Activated CD4-positive, alpha-beta T cell treated with anti-CD3 and anti-CD28 coated beads for 36 hours (primary cell): Measurements from ENCODE around the gene LYSMD1. TPM values are rescaled to one million over a fixed set of nuclear protein-coding genes. Genes with fewer than 3 reads are reported as not detected.
A peak's percentile ranks its signal among the peaks of the same experiment; 100 is the strongest.

ENCODE experiments used
- ATAC-seq: fragments of 200-7000 bp; cut with Tn5 transposase; one replicate; pipeline ENCODE4 v1.10.0; 2021; ENCODE audit warnings: mild to moderate bottlenecking, moderate library complexity
- CTCF ChIA-PET: fragments of 350-600 bp; sonication (Branson Sonifier 250); formaldehyde crosslinking; loops from one replicate; lab custom pipeline; 2021; ENCODE audit warnings: antibody characterized with exemption; lab: Charles Lee
- POLR2A ChIA-PET: fragments of 350-600 bp; sonication (Branson Sonifier 250); formaldehyde crosslinking; loops from one replicate; lab custom pipeline; 2021; ENCODE audit warnings: antibody characterized with exemption, inconsistent platforms; lab: Charles Lee
- DNase-seq: peaks from one replicate; pipeline ENCODE4 v3.0.0-alpha.2; 2020
- H3K27ac Mint-ChIP-seq: one replicate; pipeline ENCODE4 v1.8.0; 2021; ENCODE audit warnings: mixed read lengths
- H3K27me3 Mint-ChIP-seq: one replicate; pipeline ENCODE4 v1.8.0; 2021; ENCODE audit warnings: mixed read lengths
- H3K36me3 Mint-ChIP-seq: one replicate; pipeline ENCODE4 v1.8.0; 2021; ENCODE audit warnings: low read depth, mixed read lengths
- H3K4me1 Mint-ChIP-seq: one replicate; pipeline ENCODE4 v1.8.0; 2021; ENCODE audit warnings: mixed read lengths
- H3K4me3 Mint-ChIP-seq: one replicate; pipeline ENCODE4 v1.8.0; 2021; ENCODE audit warnings: mild to moderate bottlenecking, moderate library complexity, mixed read lengths
- H3K9me3 Mint-ChIP-seq: one replicate; pipeline ENCODE4 v1.8.0; 2021; ENCODE audit warnings: low read depth, mixed read lengths
- intact Hi-C, 2 experiments: fragments of 100-400 bp; cut with DNase I in 1 of 2; cut with micrococcal nuclease in 1 of 2; formaldehyde crosslinking; loops; one replicate each; pipeline versions ENCODE4 v1.14.2 to v1.15.1; 2022 to 2024; cut with DNase I, micrococcal nuclease
- total RNA-seq, 2 experiments: library from RNA; stranded (reverse); gene quantifications; one replicate each; pipeline ENCODE4 v1.2.3, GENCODE V29; 2021

Gene LYSMD1
- total RNA-seq, 2 experiments from 2014 or later = 4.3 to 5.1 TPM

- H3K27ac Mint-ChIP-seq = peak overlapping the region; percentile 64
- DNase-seq = peak; percentile 16
- H3K36me3 Mint-ChIP-seq = no peaks in the 10 kb centered on the region
- ATAC-seq = no peak
- POLR2A ChIA-PET = interaction anchor here (0.5 to 1.6 kb wide), 12 partner anchors 10 to 440 kb away, joined by 3 to 7 read pairs (median 4); partner anchors contain the start of genes PSMD4, TNFAIP8L2 and VPS72
- intact Hi-C loops = loop anchor here in 1 of 2 experiments (1.0 kb wide), 2 partner anchors 14 to 24 kb away; partner anchors contain the start of genes SEMA6C and TNFAIP8L2
- H3K4me3 Mint-ChIP-seq = peak overlapping the region; percentile 68
- H3K4me1 Mint-ChIP-seq = peaks cover 14% of the 10 kb centered on the region
- no peaks in the 10 kb centered on the region for H3K27me3 Mint-ChIP-seq
- no peaks in the 10 kb centered on the region for H3K9me3 Mint-ChIP-seq
- CTCF ChIA-PET = interaction anchor here (0.6 to 2.5 kb wide), 21 partner anchors 10 to 714 kb away, joined by 3 to 17 read pairs (median 3); partner anchors contain the start of genes C1orf56, MINDY1 and TNFAIP8L2
These were observed 33.9 kb downstream of the LYSMD1 start for GRCh38 chr1:151131701-151132334.

GRCh38 chr1:151130987-151131586 is 34.6 kb downstream of the LYSMD1 start:
- POLR2A ChIA-PET = interaction anchor here (0.5 to 1.6 kb wide), 12 partner anchors 11 to 439 kb away, joined by 3 to 7 read pairs (median 4); partner anchors contain the start of genes PSMD4, TNFAIP8L2 and VPS72
- DNase-seq (peak; percentile 93), ATAC-seq (peak; percentile 100)
- no peaks in the 10 kb centered on the region for H3K27me3 Mint-ChIP-seq
- peaks cover 14% of the 10 kb centered on the region for H3K4me1 Mint-ChIP-seq
- intact Hi-C loops = loop anchor here in 1 of 2 experiments (1.0 kb wide), 2 partner anchors 15 to 25 kb away; partner anchors contain the start of genes SEMA6C and TNFAIP8L2
- H3K36me3 Mint-ChIP-seq = no peaks in the 10 kb centered on the region
- no peaks in the 10 kb centered on the region for H3K9me3 Mint-ChIP-seq
- peak overlapping the region; percentile 68 for H3K4me3 Mint-ChIP-seq
- CTCF ChIA-PET = interaction anchor here (0.6 to 2.5 kb wide), 21 partner anchors 9 to 715 kb away, joined by 3 to 17 read pairs (median 3); partner anchors contain the start of genes C1orf56, MINDY1 and TNFAIP8L2
- peak overlapping the region; percentile 76 for H3K27ac Mint-ChIP-seq

GRCh38 chr1:151128800-151129199 is 36.9 kb downstream of the LYSMD1 start:
- peaks cover 16% of the 10 kb centered on the region for H3K4me1 Mint-ChIP-seq
- H3K36me3 Mint-ChIP-seq = no peaks in the 10 kb centered on the region
- ChIA-PET POLR2A (no interaction called here), CTCF (interaction anchor here (0.8 kb wide), 1 partner anchor 53 kb away, joined by 3 read pairs; no protein-coding TSS in a partner anchor)
- no peaks in the 10 kb centered on the region for H3K27me3 Mint-ChIP-seq
- no peak overlapping the region for H3K4me3 Mint-ChIP-seq
- ATAC-seq = no peak
- no peak for DNase-seq
- H3K9me3 Mint-ChIP-seq = no peaks in the 10 kb centered on the region
- intact Hi-C loops = no loop called here
- H3K27ac Mint-ChIP-seq = no peak overlapping the region

GRCh38 chr1:151124763-151125403 is 40.8 kb downstream of the LYSMD1 start:
- H3K27ac Mint-ChIP-seq = no peak overlapping the region
- intact Hi-C loops = no loop called here
- peaks cover 2% of the 10 kb centered on the region for H3K4me1 Mint-ChIP-seq
- ChIA-PET CTCF (interaction anchor here (1.2 kb wide), 1 partner anchor 23 kb away, joined by 3 read pairs; no protein-coding TSS in a partner anchor), POLR2A (no interaction called here)
- no peak overlapping the region for H3K4me3 Mint-ChIP-seq
- ATAC-seq (no peak), DNase-seq (no peak)
- no peaks in the 10 kb centered on the region for H3K27me3 Mint-ChIP-seq
- H3K36me3 Mint-ChIP-seq = peaks cover 2% of the 10 kb centered on the region
- no peaks in the 10 kb centered on the region for H3K9me3 Mint-ChIP-seq

DNA sequence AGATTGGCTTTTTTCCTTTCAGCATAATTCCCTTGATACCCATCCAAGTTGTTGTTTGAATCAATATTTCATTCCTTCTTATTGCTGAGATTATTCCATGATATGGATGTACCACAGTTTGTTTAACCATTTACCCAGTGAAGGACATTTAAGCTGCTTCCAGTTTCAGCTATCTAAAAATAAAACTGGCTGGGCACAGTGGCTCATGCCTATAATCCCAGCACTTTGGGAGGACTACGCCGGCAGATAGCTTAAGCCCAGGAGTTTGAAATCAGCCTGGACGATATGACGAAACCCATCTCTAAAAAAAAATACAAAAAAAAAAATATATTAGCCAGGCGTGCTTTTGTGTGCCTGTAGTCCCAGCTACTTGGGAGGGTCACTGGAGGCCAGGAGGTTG is 51.8 kb downstream of the LYSMD1 start:
- Mint-ChIP-seq H3K27me3 (no peaks in the 10 kb centered on the region), H3K4me1 (no peaks in the 10 kb centered on the region), H3K36me3 (no peaks in the 10 kb centered on the region), H3K27ac (no peak overlapping the region), H3K4me3 (no peak overlapping the region), H3K9me3 (no peaks in the 10 kb centered on the region)
- ChIA-PET POLR2A (no interaction called here), CTCF (interaction anchor here (0.6 to 0.7 kb wide), 2 partner anchors 22 to 38 kb away, joined by 3 read pairs; no protein-coding TSS in a partner anchor)
- intact Hi-C loops = no loop called here
- DNase-seq (no peak), ATAC-seq (no peak)

Other genes starting within 250 kb of the LYSMD1 start
- gene SETDB1, start 239.5 kb downstream of the LYSMD1 start, total RNA-seq = 10 to 100 TPM; 48.8 to 52.7 TPM
- 100 to 1,000 TPM; 134 to 151 TPM for gene CERS2, start 191.1 kb downstream of the LYSMD1 start, total RNA-seq
- under 1 TPM; 0.27 to 0.28 TPM for gene ANXA9, start 183.6 kb downstream of the LYSMD1 start, total RNA-seq
- gene MINDY1, start 159.0 kb downstream of the LYSMD1 start, total RNA-seq = 10 to 100 TPM; 16.2 to 20.3 TPM
- gene PRUNE1, start 157.5 kb downstream of the LYSMD1 start, total RNA-seq = 10 to 100 TPM; 13.6 to 18.6 TPM
- 1 to 10 TPM in 1 of 2 experiments, under 1 TPM in 1; 0.98 to 1.6 TPM for gene BNIPL, start 129.3 kb downstream of the LYSMD1 start, total RNA-seq
- gene C1orf56, start 118.2 kb downstream of the LYSMD1 start, total RNA-seq = 1 to 10 TPM; 1.3 to 1.5 TPM
- 100 to 1,000 TPM in 1 of 2 experiments, 10 to 100 TPM in 1; 95.4 to 101 TPM for gene CDC42SE1, start 106.3 kb downstream of the LYSMD1 start, total RNA-seq
- gene MLLT11, start 105.5 kb downstream of the LYSMD1 start, total RNA-seq = 1 to 10 TPM; 3.3 to 4.4 TPM
- 10 to 100 TPM; 16.6 to 19.2 TPM for gene GABPB2, start 95.1 kb downstream of the LYSMD1 start, total RNA-seq
- gene SEMA6C, start 19.3 kb downstream of the LYSMD1 start, total RNA-seq = 1 to 10 TPM; 3.2 to 3.5 TPM
- 10 to 100 TPM; 18.4 to 19.2 TPM for gene TNFAIP8L2, start 9.3 kb downstream of the LYSMD1 start, total RNA-seq
- 10 to 100 TPM; 64.3 to 90.8 TPM for gene SCNM1, start 242 bp upstream of the LYSMD1 start, total RNA-seq
- 1 to 10 TPM in 1 of 2 experiments, under 1 TPM in 1; 0.69 to 2.3 TPM for gene TMOD4, start 10.1 kb upstream of the LYSMD1 start, total RNA-seq
- 10 to 100 TPM; 77.1 to 77.8 TPM for gene VPS72, start 24.3 kb upstream of the LYSMD1 start, total RNA-seq
- 10 to 100 TPM; 74.5 to 85.1 TPM for gene PIP5K1A, start 32.6 kb upstream of the LYSMD1 start, total RNA-seq
- gene PSMD4, start 88.8 kb upstream of the LYSMD1 start, total RNA-seq = 100 to 1,000 TPM; 187 to 243 TPM
- 10 to 100 TPM; 27.2 to 30.1 TPM for gene ZNF687, start 116.4 kb upstream of the LYSMD1 start, total RNA-seq
- 10 to 100 TPM; 53.0 to 54.5 TPM for gene PI4KB, start 161.5 kb upstream of the LYSMD1 start, total RNA-seq
- gene RFX5, start 181.3 kb upstream of the LYSMD1 start, total RNA-seq = 10 to 100 TPM; 47.6 to 50.4 TPM
- not detected for gene SELENBP1, start 206.8 kb upstream of the LYSMD1 start, total RNA-seq
- gene PSMB4, start 233.7 kb upstream of the LYSMD1 start, total RNA-seq = 100 to 1,000 TPM; 315 to 351 TPM